GM18873 (cell line): ENCODE data around the gene CYLD.

Source experiments
- ATAC-seq: cut with Tn5 transposase; IDR thresholded peaks from one replicate; pipeline ENCODE4 v1.9.1; 2021; ENCODE audit warnings: mild to moderate bottlenecking, moderate library complexity, moderate number of reproducible peaks; ENCODE audit not compliant: unreplicated experiment, low FRiP score

The CYLD gene

GRCh38 chr16:50812876-50813466, 71.1 kb downstream of the CYLD start:
- ATAC-seq, result no peak

GRCh38 chr16:50814052-50814451, 72.2 kb downstream of the CYLD start:
- no peak for ATAC-seq

- no peak for ATAC-seq
Measured at GRCh38 chr16:50814541-50814940, 72.7 kb downstream of the CYLD start.

- no peak for ATAC-seq
Measured at GRCh38 chr16:50815382-50815781, 73.5 kb downstream of the CYLD start.

- ATAC-seq, result no peak
Measured at GRCh38 chr16:50816901-50817555, 75.1 kb downstream of the CYLD start.

GRCh38 chr16:50818380-50818779, 76.5 kb downstream of the CYLD start:
- ATAC-seq, result no peak

GRCh38 chr16:50819706-50820105, 77.8 kb downstream of the CYLD start:
- no peak for ATAC-seq

- no peak for ATAC-seq
Measured at GRCh38 chr16:50820225-50820624, 78.3 kb downstream of the CYLD start.

- no peak for ATAC-seq
Measured at GRCh38 chr16:50821586-50821985, 79.7 kb downstream of the CYLD start.

- no peak for ATAC-seq
Measured at GRCh38 chr16:50822671-50823070, 80.8 kb downstream of the CYLD start.

GRCh38 chr16:50826797-50827316, 85.0 kb downstream of the CYLD start:
- no peak for ATAC-seq

GRCh38 chr16:50828164-50828702, 86.3 kb downstream of the CYLD start:
- no peak for ATAC-seq

GRCh38 chr16:50830698-50831097, 88.8 kb downstream of the CYLD start:
- no peak for ATAC-seq

GRCh38 chr16:50831751-50832150, 89.9 kb downstream of the CYLD start:
- no peak for ATAC-seq

- ATAC-seq, result no peak
Measured at GRCh38 chr16:50833929-50834328, 92.0 kb downstream of the CYLD start.

- no peak for ATAC-seq
Measured at GRCh38 chr16:50834701-50835100, 92.8 kb downstream of the CYLD start.

GRCh38 chr16:50835358-50836060, 93.6 kb downstream of the CYLD start:
- ATAC-seq, result no peak

GRCh38 chr16:50836121-50836621, 94.3 kb downstream of the CYLD start:
- ATAC-seq, result no peak

GRCh38 chr16:50837324-50837723, 95.4 kb downstream of the CYLD start:
- no peak for ATAC-seq

- no peak for ATAC-seq
Measured at GRCh38 chr16:50838165-50838564, 96.3 kb downstream of the CYLD start.

- no peak for ATAC-seq
Measured at GRCh38 chr16:50838885-50839284, 97.0 kb downstream of the CYLD start.
